Superior temporal gyrus (tissue), 1 donor: Measurements from ENCODE around the gene HBE1.
"Not testable (repeated sequence)": the region's sequence is repeated elsewhere in the genome, so short reads cannot be mapped to it uniquely, and the experiment has no call there.

ENCODE experiments used
- DNase-seq: peaks from one replicate; pipeline ENCODE4 v3.0.0-alpha.2; 2016; ENCODE audit errors: extremely low spot score

HBE1 gene

DNA sequence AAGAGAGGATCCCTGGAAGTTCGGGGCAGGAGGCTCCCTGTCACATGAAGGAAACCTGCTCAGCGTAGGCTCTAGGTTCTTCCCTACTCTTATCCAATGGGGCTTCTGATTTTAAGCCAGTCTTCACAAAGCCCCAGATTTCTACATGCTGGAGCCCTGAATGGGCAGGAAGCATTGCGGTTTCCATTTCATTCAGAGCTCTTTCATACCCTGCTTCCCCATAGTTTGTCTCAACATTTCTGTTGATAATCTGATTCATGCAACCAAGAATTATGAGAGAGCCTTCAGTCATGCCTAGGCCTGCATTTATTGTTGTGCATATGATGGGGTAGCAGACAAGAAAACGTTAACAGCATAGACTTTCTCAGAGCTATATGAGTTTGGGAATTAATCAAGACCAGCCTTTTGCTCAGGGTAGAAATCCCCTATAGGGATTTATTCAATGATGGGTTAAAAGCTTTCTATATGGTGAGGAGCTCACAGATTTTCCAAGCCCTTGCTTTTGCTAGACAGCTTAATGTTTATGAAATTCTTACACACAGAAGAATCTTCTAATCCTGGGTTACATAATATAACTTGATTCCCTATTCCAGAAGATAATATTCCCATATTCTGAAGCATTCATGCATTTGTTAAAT, 16.1 kb upstream of the HBE1 start:
- no peak for DNase-seq

DNA sequence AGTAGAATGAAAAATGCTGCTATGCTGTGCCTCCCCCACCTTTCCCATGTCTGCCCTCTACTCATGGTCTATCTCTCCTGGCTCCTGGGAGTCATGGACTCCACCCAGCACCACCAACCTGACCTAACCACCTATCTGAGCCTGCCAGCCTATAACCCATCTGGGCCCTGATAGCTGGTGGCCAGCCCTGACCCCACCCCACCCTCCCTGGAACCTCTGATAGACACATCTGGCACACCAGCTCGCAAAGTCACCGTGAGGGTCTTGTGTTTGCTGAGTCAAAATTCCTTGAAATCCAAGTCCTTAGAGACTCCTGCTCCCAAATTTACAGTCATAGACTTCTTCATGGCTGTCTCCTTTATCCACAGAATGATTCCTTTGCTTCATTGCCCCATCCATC, 14.9 kb upstream of the HBE1 start:
- no peak for DNase-seq

DNA sequence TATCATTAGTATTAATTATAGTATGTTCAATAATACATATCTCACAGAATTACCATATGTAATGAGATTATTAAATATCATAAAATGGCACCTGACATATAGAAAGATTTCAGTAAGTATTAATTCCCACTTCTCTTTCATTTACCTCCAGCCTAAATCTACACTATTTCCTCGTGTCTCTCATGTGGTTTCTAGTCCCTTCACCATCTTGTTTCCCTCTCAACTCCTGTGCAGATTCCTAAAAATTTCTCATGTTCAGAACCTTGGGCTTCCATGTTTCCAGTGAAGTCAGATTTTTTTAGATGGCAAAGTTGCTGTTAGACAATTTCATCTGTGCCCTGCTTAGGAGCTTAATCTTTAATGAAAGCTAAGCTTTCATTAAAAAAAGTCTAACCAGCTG, 14.1 kb upstream of the HBE1 start:
- no peak for DNase-seq

DNA sequence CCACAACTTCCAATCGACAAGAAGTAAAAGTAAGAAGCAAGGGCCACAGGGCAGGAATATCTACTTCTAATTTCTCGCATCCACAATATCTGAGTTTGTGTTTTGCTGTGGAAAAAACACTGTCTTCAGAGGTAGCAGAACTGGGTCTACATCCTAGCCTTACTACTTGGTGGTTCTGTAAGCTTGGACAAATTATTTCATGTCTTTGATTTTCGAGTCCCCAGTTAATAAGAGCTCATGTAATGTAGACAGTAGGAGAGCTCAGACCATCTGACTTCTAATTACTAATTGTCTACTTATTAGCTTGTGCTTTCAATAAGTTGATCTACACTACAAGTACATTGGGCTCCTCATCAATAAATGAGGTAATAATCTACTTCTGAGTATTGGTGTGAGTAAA, 13.3 kb upstream of the HBE1 start:
- DNase-seq = no peak

DNA sequence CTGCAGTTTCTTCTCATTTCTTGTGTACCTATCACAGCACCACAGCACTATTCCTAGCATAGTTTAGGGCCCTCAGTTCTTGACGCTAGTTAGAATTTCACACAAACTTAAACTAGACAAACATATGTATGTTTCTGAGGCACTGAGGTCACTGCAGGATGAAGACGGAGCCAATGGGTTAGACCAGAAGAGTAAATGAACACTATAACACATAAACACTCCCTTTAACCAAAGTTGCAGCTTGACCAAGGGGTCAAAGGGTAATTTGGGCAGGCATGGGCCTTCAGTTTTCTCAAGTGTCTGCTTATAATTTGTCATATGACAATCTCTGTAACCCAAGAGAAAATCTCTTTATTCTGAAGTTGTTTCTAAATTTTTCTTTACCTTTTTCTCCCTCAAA, 12.9 kb upstream of the HBE1 start:
- DNase-seq = no peak

DNA sequence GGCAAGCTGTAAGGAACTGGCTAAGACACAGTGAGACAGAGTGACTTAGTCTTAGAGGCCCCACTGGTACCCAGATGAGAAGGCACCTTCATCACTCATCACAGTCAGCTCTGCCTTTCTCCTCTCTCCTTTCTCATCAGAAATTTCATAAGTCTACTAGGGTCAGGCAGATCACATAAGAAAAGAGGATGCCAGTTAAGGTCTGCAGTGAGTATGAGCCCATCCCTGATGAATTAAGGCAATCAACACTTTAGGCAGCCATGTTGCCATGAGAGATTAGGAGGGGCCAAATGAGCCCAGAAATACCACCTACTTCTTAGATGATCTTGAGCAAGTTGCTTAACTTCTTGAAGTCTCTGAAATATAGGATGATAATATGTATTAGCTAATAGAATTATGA, 11.9 kb upstream of the HBE1 start:
- no peak for DNase-seq

DNA sequence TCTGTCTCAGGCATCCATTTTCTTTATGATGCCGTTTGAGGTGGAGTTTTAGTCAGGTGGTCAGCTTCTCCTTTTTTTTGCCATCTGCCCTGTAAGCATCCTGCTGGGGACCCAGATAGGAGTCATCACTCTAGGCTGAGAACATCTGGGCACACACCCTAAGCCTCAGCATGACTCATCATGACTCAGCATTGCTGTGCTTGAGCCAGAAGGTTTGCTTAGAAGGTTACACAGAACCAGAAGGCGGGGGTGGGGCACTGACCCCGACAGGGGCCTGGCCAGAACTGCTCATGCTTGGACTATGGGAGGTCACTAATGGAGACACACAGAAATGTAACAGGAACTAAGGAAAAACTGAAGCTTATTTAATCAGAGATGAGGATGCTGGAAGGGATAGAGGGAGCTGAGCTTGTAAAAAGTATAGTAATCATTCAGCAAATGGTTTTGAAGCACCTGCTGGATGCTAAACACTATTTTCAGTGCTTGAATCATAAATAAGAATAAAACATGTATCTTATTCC, 10.9 kb upstream of the HBE1 start:
- no peak for DNase-seq

DNA sequence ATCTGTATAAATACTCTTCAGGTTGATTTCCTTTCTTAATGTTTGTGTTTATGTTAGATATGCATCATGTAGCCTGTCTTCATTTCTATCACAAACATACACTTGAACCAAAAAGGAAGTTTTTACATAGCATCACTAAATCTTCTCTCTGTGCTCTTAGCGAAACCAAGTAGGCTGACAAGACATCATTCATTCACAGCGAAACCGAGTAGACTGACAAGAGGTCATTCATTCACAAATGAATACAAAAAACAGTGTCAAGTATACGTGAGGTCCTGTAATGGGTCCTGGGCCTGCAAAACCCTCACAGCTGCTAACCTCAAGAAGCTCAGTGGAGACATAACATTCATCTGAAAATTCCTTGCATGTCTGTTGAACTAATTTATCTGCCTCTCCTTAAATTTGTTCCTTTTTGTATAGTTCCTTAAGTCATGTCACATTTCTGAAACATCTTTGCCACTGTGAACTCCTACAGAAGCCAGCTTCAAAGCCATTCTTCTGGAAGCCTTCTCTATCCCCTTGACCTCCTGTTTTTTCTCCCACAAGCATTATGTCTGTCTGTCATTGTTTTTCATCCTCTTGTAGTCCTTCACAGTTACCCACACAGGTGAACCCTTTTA, 9.8 kb upstream of the HBE1 start:
- no peak for DNase-seq

DNA sequence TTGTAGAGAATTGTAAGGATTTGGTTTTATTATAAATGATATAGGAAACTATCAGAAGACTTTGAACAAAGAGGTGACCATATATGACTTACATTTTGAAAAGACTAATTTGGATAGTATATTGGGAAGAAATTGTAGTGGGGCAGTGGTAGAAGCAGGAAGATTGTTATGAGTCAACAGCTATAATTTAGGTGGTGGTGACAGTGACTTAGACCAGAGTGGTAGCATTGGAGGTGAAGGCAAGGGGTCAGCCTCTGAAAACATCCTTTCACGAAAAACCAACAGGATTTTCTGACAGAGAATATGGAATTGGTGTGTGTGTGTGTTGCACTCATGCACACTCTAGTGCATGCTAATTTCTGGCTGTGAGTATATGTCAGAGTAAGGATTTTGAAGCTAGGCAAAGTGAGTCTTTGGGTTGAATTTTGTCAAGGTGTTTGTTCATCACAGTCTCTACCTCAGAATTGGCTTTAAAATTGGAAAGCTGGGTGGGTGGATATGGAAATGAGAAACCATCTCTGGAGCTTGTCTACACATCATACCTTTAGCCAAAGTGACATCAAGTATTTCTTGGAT, 8.2 kb upstream of the HBE1 start:
- no peak for DNase-seq

DNA sequence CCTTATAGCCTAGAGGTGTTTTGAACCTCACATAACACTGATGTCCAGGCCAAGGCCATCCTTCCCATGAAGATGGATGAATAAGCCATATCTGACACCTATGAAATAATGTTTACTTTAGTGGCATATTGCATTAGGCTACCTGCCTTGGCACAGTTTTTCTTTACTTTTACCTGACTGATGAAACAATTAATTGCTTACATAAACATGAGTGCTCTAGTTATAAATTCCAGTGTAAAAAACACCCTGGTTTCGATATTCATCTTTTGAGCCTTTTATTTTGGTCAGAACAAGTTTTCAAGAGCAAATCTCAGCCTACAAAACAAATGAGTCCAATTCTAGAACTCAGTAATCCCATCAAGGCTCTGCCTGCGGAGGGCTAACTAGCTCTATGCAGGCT, 7.0 kb upstream of the HBE1 start:
- no peak for DNase-seq

DNA sequence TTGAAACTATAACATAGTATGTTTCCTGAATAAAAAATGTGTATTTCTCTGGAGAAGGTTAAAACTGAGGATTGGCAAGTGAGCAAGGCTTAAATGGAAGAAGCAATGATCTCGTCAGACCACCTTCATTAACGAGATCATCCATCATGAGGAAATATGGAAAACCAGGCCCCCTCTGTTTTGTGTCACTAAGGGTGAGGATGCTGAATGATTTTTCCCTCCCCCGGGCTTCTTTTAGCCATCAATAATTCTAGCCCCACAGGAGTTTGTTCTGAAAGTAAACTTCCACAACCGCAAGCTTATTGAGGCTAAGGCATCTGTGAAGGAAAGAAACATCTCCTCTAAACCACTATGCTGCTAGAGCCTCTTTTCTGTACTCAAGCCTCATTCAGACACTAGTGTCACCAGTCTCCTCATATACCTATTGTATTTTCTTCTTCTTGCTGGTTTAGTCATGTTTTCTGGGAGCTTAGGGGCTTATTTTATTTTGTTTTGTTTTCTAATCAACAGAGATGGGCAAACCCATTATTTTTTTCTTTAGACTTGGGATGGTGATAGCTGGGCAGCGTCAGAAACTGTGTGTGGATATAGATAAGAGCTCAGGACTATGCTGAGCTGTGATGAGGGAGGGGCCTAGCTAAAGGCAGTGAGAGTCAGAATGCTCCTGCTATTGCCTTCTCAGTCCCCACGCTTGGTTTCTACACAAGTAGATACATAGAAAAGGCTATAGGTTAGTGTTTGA, 5.8 kb upstream of the HBE1 start:
- no peak for DNase-seq

DNA sequence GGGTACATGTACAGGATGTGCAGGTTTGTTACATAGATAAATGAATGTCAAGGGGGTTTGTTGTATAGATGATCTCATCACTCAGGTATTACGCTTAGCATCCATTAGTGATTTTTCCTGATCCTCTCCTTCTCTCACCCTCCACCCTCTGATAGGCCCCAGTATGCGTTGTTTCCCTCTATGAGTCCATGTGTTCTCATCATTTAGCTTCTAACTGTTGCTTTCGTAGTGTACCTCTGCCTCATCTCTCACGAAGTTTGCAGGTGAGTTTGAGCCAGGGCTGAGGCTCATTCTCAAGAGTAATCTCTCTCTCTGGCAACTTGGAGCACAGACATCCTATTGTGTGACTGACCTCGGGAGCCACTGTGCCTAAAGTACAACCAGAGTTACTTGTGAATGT, 4.7 kb upstream of the HBE1 start:
- no peak for DNase-seq

DNA sequence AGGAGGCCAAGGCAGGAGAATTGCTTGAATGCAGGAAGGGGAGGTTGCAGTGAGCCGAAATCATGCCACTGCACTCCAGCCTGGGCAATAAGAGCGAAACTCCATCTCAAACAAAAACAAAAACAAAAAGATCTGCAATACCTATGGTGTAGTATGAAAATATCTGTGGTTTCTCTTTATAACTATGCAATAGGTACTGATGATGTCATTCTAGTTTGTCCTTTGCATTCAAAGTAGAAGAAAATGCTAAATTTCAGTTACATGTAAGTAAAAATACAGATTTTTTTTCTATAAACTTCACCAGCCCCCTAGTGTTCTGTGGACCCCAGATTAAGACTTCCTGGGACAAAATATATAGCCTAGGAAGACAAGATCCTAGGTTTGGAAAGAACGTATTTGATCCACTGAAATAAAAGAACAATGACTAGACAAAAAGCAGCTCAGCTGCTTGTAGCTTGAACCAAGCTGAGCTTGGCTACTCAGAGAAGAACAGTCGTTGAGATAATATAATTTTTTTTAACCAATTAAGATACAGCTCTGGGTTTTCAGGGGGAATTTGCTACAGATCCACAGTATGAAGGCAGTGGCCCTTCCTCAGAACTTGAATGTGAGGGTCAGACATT, 2.8 kb upstream of the HBE1 start:
- DNase-seq = no peak

DNA sequence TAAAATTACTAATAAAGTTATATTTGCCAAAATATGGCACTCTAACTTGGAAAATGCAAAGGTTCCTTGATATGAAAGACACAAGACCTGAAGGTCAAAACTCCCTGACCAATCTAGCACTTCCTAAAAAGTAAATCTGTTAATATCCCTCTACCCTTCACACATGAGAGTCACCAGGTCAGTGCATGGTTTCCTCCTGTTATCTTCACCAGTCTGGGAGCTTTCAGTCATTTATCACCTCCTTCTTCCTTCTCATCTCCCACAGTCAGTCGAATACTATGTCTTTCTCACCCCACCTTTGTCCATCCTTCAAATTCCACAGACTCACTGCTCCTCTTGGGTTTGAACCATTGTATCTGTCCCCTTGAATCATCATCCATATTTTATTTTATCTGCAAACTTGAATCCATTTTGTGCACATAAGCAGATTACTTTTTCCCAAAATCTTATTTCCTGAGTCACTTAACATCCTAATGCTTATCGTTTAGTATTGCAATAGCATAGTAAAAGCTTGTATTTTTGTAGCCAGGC, 2.6 kb downstream of the HBE1 start:
- DNase-seq = no peak

DNA sequence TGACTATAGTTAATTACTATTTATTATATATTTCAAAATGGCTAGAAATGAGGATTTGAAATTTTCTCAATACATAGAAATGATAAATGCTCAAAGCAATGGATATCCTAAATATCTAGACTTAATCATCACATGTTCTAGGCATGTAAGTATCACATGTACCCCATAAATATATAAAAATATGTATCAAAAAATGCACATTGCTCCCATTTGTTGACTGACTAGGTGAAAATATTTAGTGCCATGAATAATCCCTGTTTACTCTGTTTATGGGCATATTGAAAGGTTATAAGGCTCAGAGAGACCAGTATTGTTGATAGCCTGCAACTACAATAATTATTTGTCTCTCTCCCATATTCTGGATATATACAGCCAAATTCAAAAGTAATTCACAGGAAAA, 3.1 kb downstream of the HBE1 start:
- no peak for DNase-seq

DNA sequence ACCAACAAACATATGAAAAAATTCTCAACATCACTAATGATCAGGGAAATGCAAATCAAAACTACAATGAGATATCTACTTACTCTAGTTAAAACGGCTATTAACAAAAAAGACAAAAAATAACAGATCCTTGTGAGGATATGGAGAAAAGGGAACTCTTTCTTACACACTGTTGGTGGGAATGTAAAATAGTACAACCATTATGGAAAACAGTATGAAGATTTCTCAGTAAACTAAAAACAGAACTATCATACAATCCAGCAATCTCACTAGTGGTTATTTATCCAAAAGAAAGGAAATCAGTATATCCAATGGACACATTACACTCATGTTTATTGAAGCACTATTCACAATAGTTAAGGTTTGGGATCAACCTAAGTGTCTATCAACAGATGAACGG, 3.9 kb downstream of the HBE1 start:
- no peak for DNase-seq

DNA sequence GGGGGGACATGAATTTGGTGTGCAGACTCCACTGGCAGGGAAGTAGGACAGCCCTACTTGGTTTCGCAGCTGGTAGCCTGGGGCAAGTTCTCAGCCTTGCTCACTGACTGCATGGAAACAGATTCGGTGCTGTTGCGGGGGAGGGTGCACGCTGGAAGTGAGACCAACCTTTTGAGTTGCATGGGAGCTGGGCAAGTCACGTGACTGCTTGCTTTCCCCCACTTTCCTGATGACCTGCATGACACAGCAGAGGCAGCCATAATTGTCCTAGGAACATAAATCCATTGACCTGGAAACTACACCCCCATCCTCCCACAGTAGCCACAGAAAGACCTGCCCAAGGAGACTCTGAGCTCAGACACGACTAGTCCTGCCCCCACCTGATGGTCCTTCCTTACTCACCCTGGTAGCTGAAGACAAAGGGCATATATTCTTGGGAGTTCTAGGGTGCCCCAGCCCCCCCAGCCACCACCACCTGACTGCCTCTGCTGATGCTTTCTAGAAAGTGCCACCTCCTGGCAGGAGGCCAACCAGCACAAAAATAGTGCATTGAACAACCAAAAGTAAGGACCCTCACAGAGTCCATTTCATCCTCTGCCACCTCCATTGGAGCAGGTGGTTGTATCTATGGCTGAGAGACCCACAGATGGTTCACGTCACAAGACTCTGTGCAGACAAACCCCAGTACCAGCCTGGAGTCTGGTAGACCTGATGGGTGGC, 11.0 kb downstream of the HBE1 start:
- no peak for DNase-seq

DNA sequence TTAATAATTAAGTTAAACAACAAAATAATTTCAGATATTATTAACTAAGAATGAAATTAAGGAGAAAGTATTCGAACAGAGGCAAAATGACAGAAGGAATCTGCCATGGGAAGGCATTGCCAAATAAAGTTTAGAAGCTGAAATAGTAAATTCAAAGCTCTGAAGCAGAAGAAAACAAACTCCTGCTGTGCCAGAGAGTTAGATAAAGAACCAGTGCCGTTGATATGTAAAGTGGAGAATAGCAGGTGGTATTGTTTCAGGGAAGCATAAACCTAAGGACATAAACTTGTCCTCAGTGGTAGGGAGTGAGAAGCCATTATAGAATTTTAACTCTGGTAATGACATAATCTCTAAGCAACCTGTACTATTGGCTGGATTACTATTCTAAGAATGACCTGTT, 12.4 kb downstream of the HBE1 start:
- no peak for DNase-seq

DNA sequence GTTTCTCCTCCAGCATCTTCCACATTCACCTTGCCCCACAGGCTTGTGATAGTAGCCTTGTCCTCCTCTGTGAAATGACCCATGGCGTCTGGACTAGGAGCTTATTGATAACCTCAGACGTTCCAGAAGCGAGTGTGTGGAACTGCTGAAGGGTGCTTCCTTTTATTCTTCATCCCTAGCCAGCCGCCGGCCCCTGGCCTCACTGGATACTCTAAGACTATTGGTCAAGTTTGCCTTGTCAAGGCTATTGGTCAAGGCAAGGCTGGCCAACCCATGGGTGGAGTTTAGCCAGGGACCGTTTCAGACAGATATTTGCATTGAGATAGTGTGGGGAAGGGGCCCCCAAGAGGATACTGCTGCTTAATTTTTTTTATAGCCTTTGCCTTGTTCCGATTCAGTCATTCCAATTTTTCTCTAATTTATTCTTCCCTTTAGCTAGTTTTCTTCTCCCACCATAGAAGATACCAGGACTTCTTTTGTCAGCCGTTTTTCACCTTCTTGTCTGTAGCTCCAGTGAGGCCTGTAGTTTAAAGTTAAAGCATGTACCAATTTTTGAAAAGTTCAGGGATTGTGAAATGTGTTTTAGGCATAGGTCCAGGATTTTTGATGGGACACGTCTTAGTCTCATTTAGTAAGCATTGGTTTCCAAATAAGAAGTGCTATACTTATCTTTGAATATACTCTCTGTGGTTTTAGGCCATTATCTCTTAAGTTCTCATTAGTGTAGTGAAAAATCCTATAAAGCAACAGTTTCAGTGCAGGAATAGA, 14.9 kb downstream of the HBE1 start, which contains the start of gene HBG2:
Gene HBG2, minus strand, starts transcription at position 136 of the 768 bp plus-strand sequence. Its CDS starts 53 bp downstream, at position 83.
- DNase-seq = not testable (repeated sequence)

DNA sequence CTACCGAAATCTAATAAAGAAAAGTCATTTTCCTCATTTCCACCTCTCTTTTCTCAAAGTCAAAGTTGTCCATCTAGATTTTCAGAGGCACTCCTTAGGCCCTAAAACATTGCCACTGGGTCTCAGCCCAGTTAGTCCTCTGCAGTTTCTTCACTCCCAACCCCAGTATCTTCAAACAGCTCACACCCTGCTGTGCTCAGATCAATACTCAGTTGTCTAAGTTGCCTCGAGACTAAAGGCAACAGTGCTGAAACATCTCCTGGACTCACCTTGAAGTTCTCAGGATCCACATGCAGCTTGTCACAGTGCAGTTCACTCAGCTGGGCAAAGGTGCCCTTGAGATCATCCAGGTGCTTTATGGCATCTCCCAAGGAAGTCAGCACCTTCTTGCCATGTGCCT, 15.7 kb downstream of the HBE1 start:
- DNase-seq = not testable (repeated sequence)
